ENCODE results near the gene NAP1L3.

NAP1L3 gene

GRCh38 chrX:93649381-93649780, 24.0 kb downstream of the NAP1L3 start:
- Histone ChIP-seq H3K4me1 (ENCODE audit: control extremely low read depth in 1 of 4, control insufficient read depth in 4 of 4, insufficient read depth in 4 of 4, low read length in 3 of 4) (no peaks in the 10 kb centered on the region), H3K27ac (ENCODE audit: insufficient read depth in 1 of 2, low read depth in 1 of 2, low read length in 2 of 2, poor library complexity in 1 of 2, severe bottlenecking in 2 of 2) (no peak overlapping the region), H3K4me3 (ENCODE audit: control insufficient read depth in 1 of 7, extremely low read depth in 1 of 7, insufficient read depth in 4 of 7, low read depth in 2 of 7, low read length in 6 of 7) (no peak overlapping the region), H3K9me3 (ENCODE audit: control extremely low read depth in 1 of 5, control insufficient read depth in 4 of 5, insufficient read depth in 2 of 5, low read depth in 1 of 5, low read length in 4 of 5) (peaks cover 0 to 3% (median 0%) of the 10 kb centered on the region in 5 experiments), H3K36me3 (ENCODE audit: control insufficient read depth in 4 of 4, insufficient read depth in 4 of 4, low read length in 3 of 4) (no peaks in the 10 kb centered on the region), H3K27me3 (replicated peaks in 2 of 5; ENCODE audit: control insufficient read depth in 4 of 5, insufficient read depth in 5 of 5, low read length in 4 of 5) (no peaks in the 10 kb centered on the region)
- DNase-seq, result no peak
- WGBS (ENCODE audit: insufficient coverage), result 92% methylated on average over 1 of the region's 1 CpG
- ChIA-PET POLR2A (no interaction called here), CTCF (no interaction called here)

GRCh38 chrX:93637591-93637990, 35.8 kb downstream of the NAP1L3 start:
- H3K27ac ChIP-seq (ENCODE audit: insufficient read depth in 1 of 2, low read depth in 1 of 2, low read length in 2 of 2, poor library complexity in 1 of 2, severe bottlenecking in 2 of 2), result no peak overlapping the region
- no peaks in the 10 kb centered on the region for H3K4me1 ChIP-seq (ENCODE audit: control extremely low read depth in 1 of 4, control insufficient read depth in 4 of 4, insufficient read depth in 4 of 4, low read length in 3 of 4)
- no peak for DNase-seq
- no peaks in the 10 kb centered on the region for H3K36me3 ChIP-seq (ENCODE audit: control insufficient read depth in 4 of 4, insufficient read depth in 4 of 4, low read length in 3 of 4)
- no peaks in the 10 kb centered on the region for H3K9me3 ChIP-seq (ENCODE audit: control extremely low read depth in 1 of 5, control insufficient read depth in 4 of 5, insufficient read depth in 2 of 5, low read depth in 1 of 5, low read length in 4 of 5)
- ChIA-PET POLR2A (no interaction called here), CTCF (no interaction called here)
- WGBS (ENCODE audit: insufficient coverage), result 91% methylated on average over 2 of the region's 2 CpGs
- H3K4me3 ChIP-seq (ENCODE audit: control insufficient read depth in 1 of 7, extremely low read depth in 1 of 7, insufficient read depth in 4 of 7, low read depth in 2 of 7, low read length in 6 of 7), result no peak overlapping the region
- H3K27me3 ChIP-seq (replicated peaks in 2 of 5; ENCODE audit: control insufficient read depth in 4 of 5, insufficient read depth in 5 of 5, low read length in 4 of 5), result no peaks in the 10 kb centered on the region
